ENCODE measurements around the gene SLC66A2.

- TF ChIP-seq REST (IDR thresholded peaks at IDR 0.05; ENCODE audit: low read depth), result no peak
- no peak for TF ChIP-seq USF1 (IDR thresholded peaks at IDR 0.05)
- no peak for TF ChIP-seq RAD21 (IDR thresholded peaks at IDR 0.05; ENCODE audit: low read depth)
- TF ChIP-seq CREB1 (IDR thresholded peaks at IDR 0.05; ENCODE audit: low read depth), result no peak
- TF ChIP-seq YY1 (IDR thresholded peaks at IDR 0.05; ENCODE audit: low read depth), result no peak
- TF ChIP-seq MAX (IDR thresholded peaks at IDR 0.05), result no peak
- TF ChIP-seq EP300 (IDR thresholded peaks at IDR 0.05; ENCODE audit: borderline replicate concordance), result no peak
- no peak for TF ChIP-seq TCF12 (IDR thresholded peaks at IDR 0.05; ENCODE audit: low read depth)
- TF ChIP-seq TAF1 (IDR thresholded peaks at IDR 0.05; ENCODE audit: low read depth), result no peak; the same call in 1 of the 2 replicates
Observed at GRCh38 chr18:79963658-79964329, 12.3 kb upstream of the SLC66A2 start.
